Activated T-helper 1 cell treated with anti-CD3 and anti-CD28 coated beads, Interleukin-2, amount 50 U/mL, for 16 hours (primary cell): ENCODE data around the gene XAF1.
"Not testable (repeated sequence)": the region's sequence is repeated elsewhere in the genome, so short reads cannot be mapped to it uniquely, and the experiment has no call there.

Source experiments
- DNase-seq, 2 donors: peaks; one replicate each; pipeline ENCODE4 v3.0.0-alpha.2; 2020; ENCODE audit warnings: low read depth in 1 of 2, low spot score in 1 of 2

Gene XAF1

GRCh38 chr17:6797718-6798351 lies 42.0 kb downstream of the XAF1 start:
- no peak for DNase-seq

- DNase-seq, result no peak
These were observed 43.9 kb downstream of the XAF1 start for GRCh38 chr17:6799738-6800137.

- no peak for DNase-seq
These were observed 44.7 kb downstream of the XAF1 start for GRCh38 chr17:6800422-6801027.

- DNase-seq, result no peak
These were observed 55.7 kb downstream of the XAF1 start for GRCh38 chr17:6811510-6811909.

- no peak for DNase-seq
These were observed 56.4 kb downstream of the XAF1 start for GRCh38 chr17:6812295-6812694.

DNA sequence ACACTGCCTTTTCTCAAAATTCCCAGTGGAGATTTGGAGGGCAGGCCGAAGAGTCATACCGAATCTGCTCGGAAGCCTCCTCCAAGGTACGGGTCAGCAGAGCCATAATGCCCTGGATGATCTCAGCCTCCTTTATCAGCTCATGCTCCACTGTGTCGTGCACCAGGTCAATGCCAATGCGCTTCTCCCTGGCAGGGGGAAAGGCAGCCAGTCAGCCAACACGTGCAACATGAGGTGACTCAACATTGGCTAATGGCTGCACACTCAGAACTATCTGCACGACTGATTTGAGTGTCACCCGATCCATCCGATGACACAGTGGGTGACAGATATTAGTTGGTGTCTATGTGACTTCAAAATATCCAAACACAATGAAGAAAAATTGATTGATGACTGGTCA lies 59.9 kb downstream of the XAF1 start:
- DNase-seq, result no peak

- not testable (repeated sequence) for DNase-seq
These were observed 60.5 kb downstream of the XAF1 start for GRCh38 chr17:6816368-6816767.

DNA sequence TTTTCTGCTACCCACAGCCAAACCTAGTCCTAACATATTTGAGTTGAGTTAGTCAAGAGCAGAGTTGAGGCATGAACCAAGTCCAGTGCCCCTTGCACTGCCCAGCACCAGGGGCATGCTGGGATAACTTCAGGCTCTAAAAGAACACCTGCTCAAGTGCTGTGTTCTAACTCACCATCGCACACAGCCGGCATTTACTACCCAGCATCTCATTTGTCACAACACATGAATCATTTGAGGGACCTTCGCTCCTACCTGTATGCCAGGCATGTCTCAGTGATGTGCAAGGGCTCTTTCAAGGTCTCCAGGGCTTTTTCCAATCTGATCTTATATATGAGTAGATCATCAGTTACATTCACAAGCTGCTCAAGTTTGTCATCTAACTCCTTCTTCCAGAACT lies 63.1 kb downstream of the XAF1 start:
- no peak for DNase-seq

GRCh38 chr17:6823011-6823442 lies 67.2 kb downstream of the XAF1 start:
- no peak for DNase-seq
